ENCODE data around the gene STXBP6. TPM values are rescaled to one million over a fixed set of nuclear protein-coding genes. Genes with fewer than 3 reads are reported as not detected.

Gene STXBP6
- total RNA-seq, 1 donor: 5.1 TPM

DNA sequence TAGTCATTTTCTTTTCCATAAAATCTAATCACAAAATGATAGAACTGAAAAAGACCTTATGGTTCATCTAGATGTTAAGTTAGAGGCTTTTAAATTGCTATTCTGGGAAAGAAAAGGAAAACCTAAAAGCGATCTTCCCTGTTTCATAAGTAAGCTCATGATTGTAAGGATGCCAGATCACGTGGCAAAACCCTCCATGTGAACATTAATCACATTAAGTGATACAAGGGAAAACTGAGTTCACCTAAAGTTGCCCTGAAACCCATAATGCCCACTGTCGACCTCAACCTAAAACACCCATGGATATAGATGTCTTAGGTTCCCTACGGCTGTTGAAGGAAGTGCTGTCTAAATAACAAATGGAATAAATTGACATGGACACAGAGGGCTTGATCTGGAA lies 3.0 kb upstream of the STXBP6 start:
- no peak for DNase-seq (ENCODE audit: low read depth in 2 of 3, low spot score in 2 of 3)

DNA sequence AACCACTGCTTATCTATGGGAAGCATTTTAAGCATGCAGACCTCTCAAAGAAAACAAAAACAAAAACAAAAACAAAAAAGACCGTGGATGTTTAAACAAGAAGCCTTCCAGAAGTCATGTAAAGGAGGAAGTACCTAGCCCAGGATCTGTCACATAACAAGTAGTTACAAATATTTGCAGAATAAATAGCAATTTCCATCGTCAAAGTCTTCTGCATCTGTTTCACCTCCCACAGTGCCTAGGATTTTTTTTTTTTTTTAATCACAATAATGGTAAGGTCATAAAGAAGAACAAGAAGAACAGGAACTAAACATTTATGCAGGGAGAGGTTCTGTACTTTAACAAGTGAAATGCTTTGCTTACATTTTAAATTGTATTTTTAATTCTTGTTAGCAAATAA lies 2.4 kb upstream of the STXBP6 start:
- DNase-seq (ENCODE audit: low read depth in 2 of 3, low spot score in 2 of 3): no peak

DNA sequence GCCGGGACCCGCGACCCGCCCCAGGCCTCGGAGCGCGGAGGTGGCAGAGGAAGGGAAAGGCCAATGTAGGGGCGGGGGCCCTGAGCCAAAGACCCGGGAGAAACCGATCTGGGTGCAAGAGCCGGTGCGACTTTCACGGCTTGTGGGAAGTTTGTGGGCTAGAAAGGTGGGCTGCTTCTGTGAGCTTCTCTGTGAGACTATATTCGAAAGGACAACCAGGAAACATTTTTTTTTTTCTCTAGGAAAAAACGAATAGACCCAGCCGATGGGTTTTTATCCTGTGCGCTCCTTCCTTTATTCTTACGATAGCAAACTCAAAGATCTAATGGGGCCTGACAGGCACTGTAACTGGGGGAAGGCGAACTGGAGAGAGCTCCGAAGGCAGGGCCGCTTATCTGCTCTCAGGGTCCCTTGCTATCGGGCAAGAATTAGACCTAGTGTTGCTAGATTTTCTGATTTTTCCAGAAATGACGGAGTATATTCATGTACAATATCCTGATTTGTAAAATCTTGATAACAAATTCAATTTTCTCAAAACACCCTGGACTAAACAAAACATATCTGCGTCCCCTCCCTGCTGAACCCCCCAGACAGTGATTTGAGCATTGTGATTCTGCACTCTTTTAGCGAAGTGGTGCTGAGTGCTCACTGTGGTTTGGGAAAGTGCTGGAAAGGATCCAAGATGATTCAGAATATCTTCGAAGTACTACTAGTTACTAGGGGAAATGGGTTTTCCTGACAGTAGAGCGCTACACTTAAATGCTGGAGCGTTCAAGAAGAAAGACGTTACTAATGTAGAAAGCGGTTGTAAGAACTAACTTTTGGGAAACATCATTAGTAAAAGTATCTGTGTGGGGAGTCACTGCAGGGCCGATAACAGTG lies 563 bp upstream of the STXBP6 start:
- DNase-seq (ENCODE audit: low read depth in 2 of 3, low spot score in 2 of 3): peak in 2 of 3 donors; percentile 18 to 41

DNA sequence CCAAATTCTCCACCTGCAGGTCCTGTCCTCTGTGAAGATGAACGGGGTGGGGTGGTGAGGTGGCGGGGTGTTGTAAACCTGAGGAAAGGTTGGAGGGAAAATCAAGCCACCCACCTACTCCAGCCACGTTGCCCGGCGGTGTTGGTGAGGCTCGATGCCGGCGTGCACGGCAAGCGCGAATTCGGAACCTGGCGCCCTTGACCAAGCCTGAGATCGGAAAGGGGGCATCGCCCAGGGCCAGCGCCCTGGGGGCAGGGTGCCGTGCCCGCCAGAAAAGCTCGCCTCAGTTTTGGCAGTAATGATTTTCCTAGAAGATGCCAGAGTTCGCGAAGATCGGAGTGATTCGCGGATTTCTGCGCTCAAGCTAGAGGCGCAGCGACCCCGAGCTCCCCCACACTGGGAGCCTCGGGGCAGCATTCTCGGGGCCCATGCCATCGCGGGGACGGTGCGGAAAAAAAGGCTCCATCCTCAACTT lies 817 bp downstream of the STXBP6 start:
- no peak for DNase-seq (ENCODE audit: low read depth in 2 of 3, low spot score in 2 of 3)

DNA sequence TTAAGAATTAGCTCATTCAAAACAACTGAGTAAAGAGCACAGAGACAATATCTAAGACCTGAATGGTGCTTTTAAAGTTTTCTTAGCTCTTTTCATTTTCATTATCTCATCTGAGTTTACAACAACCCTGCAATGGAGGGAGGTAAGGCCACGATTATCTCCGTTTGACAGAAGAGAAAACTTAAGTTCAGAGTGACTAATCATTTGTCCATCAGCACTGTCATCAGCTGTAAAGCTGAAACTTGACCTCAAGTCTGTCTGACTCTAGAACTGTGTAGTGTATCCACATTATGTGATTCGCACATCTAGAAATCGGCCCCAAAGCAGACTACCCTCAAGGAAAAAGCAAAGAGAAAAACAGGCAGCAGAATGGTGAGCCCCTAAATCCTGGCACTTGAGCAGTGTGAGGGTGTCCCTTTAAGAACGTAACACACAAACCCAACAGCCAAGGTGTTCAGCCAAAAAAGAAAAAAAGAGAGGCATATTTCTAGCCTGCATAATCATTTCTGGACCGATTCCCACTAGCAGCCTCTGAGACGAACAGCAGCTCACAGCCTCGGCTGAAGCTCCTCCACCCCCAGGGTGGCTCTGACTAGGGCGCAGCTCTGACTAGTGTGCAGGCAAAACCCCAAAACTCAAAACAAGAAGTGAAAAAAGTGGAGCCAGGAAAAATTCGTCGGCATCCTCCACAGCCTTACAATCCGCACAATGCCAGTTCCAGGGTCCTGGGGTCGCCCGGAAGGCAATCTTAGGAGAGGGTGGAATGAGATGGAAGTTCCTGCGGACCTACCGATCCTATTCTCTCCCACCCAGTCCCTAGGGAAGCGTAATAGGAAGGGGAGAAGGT lies 1.6 kb downstream of the STXBP6 start:
- DNase-seq (ENCODE audit: low read depth in 2 of 3, low spot score in 2 of 3): no peak

DNA sequence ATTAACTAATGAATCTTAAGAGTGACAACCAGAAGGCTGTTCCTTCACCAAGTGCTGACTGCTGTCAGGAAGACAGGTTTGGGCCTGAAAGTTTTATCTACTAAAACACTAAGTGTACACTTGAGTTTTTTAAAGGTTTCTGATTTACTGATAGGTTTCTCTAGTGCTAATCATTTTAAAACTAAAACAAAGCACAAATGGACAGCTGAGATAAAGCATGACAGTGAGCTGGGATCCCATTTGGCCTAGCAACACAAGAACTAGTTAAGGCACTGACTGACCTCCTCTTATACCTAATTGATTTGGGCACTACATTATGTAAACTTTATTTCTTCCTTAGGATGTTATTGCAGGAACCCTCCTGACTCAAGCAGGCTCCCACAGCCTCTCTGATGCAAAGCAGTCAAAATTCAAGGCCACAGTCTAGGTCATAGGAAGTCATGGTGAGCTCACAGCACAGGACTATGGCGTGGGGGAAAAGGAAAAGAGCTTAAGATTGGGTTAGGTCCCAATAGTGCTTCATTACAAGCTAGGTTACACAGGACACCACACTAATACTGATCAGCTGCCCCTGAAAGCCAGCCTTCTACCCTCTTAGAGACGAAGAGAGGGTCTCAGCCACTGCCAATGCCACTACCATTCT lies 3.5 kb downstream of the STXBP6 start:
- DNase-seq (ENCODE audit: low read depth in 2 of 3, low spot score in 2 of 3): no peak

DNA sequence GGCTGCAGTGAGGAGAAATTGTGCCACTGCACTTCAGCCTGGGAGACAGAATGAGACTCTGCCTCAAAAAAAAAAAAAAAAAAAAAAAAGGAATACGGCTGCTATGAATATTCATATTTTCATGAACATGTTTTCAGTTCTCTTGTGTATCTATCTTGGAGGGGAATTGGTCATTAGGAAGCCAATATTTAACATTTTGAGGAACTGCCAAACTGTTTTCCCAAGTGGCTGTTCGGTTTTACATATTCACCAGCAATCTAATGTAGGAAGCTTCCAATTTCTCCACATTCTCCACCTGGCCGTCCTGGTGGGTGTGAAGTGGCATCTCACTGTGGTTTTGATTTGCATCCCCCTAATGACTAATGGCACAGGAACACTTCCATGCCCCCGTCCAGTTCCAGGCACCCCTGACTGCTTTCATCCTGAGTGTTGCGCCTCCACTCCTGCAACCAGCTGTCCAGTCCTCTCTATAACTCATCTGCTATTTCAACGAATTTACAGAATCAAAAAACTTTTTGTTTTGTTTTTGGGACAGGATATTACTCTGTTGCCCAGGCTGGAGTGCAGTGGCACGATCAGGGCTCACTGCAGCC lies 5.7 kb downstream of the STXBP6 start:
- no peak for DNase-seq (ENCODE audit: low read depth in 2 of 3, low spot score in 2 of 3)

DNA sequence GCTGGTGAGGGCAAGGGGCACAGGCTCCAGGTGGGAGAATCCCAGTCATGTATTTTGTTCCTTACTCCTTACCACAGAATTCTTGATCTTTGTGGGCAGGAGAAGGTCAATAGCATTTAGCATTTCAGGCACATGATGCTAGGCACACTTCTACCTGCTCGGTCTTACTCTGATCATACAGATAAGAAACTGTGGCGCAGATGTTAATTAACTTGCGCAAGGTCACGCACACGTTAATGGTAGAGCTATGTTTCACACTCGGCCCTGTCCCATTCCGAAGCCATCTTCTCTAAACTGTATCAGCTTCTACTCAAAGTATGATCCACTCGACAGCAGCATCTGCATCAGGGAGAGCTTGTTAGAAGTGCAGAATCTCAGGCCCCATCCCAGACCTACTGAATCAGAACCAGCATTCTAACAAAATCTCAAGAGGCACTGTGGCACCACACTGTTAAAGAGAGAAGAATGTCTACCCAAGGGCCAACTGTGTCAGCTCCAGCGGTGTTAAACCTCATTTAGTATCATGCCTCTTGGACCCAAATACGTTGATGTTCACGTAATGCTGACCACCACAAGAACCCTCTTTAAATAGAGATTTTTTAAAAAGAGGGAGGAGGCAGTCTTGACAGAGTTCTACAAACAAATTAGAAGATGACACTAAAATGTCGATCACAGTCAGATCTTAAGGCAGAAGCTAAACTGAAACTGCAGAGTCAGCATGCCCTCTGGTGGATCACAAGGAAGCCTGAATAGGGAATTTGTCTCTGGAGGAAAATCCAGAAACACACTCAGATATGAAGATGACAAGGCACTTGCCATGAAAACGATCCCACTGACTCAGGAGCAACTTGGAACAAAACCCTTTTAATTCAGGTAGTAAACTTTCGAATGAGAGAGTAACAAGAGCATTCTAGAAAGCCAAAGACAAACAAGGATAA lies 7.3 kb downstream of the STXBP6 start:
- peak in 2 of 3 donors; percentile 20 to 28 for DNase-seq (ENCODE audit: low read depth in 2 of 3, low spot score in 2 of 3)

DNA sequence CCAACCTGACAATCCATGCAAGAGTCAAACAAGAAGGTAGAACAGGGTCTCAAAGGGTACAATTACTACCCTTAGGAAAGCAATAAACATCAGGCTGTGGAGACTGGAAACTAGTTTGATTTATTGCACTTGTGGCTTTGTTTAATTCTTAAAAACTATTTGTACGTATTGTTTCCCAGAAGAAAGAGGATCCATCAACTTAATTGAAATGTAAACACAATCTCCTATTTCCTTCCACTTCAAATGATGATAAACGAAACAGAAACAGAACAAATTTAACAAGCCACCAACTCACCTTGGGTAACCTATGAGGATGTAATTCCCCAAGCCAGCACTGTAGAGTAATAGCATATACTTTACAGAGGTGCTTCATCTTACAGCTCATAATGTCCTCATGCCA lies 8.0 kb downstream of the STXBP6 start:
- DNase-seq (ENCODE audit: low read depth in 2 of 3, low spot score in 2 of 3): no peak

DNA sequence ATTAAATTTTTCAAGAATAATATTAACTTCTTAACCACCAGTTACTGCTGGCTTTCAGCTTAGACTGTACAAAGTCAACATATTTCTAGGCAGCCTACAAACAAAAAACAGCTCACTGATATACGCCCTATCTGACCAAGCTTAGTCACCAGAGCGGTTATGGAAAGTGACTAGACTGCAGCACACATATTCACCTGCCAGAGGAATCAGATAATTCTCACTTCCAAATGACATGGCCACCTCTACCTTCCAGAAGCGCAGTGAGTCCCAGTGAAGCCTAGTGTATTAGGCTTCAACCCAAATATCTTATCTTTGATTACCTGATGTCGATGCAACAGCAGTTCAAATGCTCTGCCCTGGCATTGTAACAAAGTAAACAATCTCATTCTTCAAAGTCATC lies 8.5 kb downstream of the STXBP6 start:
- DNase-seq (ENCODE audit: low read depth in 2 of 3, low spot score in 2 of 3): no peak

DNA sequence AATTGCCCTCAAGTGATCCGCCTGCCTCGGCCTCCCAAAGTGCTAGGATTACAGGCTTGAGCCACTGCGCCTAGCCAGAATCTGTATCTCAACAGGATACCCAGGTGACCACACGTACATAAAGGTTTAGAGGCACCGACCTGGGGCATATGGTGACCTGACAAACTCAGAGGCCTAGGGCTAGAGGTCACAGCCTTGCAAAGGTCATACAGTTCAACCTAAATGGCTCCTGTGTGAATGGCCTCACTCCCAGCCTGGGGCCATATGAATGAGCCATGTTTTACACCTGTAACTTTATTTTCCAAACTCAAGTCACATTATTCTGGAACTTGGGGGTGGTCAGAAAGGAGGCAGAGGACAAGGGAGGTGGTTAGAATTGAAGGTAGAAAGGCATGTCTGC lies 10.0 kb downstream of the STXBP6 start:
- DNase-seq (ENCODE audit: low read depth in 2 of 3, low spot score in 2 of 3): no peak

DNA sequence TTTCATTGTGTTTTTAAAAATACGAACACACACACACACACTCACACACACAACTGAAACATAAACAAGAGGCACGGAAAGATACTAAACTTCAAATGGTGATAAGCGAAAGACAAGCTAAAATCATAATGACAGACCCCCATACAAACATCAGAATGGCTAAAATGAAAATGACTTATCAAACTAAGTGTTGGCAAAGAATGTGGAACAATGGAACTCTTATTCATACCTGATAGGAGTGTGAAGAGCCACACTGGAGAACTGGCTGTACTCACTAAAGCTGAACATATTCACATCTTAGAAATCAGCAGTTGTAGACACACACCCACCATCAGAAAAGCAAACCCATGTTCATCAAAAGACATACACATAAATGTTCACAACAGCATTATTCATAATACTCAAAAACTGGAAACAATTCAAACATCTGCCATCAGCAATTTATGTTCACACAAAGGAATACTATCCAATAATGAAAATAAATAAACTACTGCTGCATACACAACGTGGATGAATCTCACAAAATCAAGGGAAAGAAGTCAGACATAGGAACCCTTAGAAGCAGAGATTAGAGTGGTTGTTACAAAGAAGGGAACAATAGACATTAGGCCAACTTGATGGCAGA lies 11.8 kb downstream of the STXBP6 start:
- DNase-seq (ENCODE audit: low read depth in 2 of 3, low spot score in 2 of 3): no peak

DNA sequence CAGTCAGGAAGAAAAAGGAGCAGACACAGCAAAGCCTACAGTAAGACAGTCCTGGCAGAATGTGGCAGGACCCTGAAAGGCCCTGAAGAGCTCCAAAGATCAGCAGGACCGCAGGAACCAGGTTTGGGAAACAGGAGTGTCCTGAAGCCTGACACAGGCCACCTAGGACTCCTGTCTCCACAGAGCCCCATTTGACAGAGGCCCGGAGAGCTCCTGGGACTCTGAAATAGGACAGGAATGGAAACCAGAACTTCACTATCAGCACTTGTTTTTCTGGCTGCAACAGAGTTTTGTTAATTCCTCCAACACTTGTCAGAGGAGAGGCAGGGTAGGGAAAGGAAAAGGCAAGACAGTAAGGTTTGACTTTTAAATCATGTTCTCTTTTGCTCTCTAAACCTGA lies 12.9 kb downstream of the STXBP6 start:
- no peak for DNase-seq (ENCODE audit: low read depth in 2 of 3, low spot score in 2 of 3)

DNA sequence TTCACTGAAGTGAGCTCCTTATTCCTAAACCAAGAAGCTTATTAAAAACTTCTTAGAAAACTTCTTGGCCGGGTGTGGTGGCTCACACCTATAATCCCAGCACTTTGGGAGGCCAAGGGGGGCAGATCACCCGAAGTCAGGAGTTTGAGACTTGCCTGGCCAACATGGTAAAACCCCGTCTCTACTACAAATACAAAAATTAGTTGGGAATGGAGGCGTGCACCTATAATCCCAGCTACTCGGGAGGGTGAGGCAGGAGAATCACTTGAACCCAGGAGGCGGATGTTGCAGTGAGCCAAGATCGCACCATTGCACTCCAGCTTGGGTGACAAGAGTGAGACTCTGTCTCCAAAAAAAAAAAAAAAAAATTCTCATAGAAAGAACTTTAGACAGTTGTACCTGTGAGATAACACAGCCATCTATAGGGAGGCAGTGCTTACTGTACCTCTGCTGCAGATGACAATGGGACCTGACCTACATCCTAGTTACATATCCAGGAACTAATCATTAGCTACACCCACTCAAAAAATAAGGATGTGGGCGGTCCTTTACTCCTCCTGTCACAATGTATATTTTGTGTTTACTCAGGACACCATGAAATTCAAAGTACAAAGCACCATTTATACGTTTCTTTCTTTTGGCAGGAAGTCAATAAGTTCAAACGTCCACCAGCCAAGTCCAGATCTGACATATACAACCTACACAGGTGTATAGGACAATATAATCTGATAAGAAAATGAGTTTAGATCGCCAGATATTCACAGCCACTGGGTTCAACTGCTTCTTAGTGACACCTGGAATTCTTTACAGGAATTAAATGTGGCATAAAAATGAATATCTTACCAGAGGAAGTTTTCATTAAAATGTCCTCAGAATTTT lies 14.9 kb downstream of the STXBP6 start:
- no peak for DNase-seq (ENCODE audit: low read depth in 2 of 3, low spot score in 2 of 3)

DNA sequence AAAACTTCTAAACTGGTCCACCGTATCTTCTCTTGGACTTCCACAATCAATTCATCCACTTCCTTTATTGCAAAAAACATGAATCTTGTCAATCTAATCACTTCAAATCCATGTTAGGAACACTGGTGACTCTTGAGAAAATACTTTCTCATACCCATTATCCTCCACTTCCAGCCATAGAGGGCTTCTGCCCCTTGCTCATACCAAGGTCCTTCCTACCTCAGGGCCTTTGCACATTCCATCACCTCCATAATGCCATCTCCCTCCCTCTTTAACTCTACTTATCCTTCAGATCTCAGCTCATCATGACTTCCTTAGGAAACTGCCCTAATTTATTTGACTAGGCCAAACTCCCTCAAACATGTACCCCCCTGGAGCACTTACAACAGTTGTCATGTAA lies 16.6 kb downstream of the STXBP6 start:
- DNase-seq (ENCODE audit: low read depth in 2 of 3, low spot score in 2 of 3): no peak

DNA sequence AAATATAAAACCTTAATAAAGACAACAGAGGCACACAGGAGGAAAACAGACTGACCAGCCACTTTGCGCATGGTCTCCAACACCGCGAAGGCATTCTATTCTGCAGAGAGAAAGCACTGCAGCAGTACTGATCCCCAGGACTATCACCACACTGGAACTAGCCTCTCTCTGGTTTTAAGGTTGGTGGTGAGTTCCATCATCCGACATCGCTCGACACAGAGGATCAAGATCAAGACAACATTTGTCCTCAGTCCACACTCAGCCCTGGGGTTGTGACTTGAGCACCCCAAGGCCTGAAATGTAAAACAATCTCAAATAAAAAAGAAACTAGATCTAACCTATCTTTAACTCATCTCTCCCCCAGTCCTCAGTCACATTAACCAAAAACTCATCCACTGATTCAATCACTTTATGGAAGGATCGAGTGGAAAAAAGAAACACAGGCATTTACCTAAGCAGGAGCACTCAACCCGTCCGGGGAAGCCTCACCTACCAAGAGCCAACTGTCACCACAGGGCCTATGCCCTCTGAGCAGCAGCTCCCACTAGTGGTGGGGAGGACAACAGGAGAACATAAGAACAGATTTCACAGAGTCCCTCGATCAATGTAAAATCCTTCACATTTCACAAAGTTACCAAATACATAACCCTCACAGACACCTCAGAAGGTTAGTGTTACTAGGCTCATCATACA lies 17.7 kb downstream of the STXBP6 start:
- no peak for DNase-seq (ENCODE audit: low read depth in 2 of 3, low spot score in 2 of 3)

DNA sequence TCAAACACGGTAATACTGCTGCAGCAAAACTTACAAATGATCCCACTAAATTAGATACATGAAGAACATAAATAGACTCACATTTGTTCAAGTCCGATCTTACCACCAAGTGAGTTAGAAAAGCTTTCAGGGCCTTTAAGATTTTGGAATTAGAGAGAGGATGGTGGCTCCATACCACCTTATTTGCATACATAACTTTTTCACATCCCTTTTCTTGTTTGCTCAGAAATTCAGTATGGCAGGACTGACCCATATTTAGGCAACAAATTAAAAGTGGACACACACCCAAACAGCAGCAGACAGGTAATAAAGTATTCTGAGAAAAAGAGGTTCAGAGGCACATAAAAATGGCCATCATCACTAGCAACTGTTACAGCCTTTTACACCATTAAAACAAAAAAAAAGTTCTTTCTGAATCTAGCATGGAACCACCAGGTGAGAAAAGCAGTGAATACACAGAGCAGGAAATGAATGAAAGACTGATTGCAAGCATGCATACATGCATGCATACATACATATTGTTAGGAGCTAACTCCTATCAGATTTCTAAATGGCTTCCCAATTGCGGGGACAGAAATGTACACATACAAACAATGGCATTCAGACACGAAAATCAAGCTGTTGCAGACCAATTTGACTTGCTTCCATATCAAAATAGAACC lies 23.3 kb downstream of the STXBP6 start:
- DNase-seq (ENCODE audit: low read depth in 2 of 3, low spot score in 2 of 3): no peak
